Measurements from ENCODE around the gene ARL6IP4.
"Not testable (repeated sequence)": the region's sequence is repeated elsewhere in the genome, so short reads cannot be mapped to it uniquely, and the experiment has no call there.

The ARL6IP4 gene

DNA sequence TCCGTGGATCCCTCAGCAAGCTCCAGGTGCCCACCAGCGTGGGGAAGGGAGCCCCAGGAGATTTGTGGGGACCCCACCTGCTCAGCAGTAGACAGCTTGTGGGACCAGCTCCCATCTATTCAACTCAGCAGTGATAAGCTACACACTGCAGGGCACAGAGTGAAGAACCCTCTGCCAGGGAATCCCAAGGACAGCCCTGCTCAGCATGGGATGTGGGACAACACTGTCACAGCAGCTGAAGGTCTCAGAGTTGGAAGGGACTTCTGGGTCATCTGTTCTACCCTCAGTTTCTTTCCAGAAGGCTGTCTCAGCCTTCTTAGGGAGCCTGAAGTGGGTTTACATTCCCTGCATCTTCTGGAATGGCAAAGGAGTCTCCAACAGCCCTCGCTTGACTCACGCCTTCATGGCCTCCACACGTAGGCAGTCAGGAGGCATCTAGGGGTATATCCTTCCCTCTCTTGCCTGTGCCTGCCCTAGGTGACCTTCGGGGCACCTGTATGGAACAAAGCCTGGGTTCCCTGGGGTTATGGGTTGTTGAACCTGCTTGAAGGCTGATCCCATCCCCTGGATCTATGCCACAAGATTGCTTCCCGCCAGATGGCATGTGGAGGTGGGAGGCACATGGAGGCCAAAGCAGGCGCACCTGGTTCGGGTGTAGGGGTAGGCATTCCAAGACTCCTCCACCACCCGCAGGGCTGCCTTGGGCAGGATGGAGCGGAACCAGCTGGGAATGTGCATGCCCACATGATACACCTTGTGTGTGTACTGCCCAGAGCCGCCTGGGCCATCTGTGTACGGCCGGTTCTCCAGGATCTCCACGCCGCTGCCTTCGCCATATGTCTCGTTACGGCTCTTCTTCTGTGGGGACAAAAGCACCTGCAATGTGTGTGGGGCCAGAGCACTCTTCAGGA, 33.0 kb downstream of the ARL6IP4 start (continued):
- TF ChIP-seq, protein P1, sequence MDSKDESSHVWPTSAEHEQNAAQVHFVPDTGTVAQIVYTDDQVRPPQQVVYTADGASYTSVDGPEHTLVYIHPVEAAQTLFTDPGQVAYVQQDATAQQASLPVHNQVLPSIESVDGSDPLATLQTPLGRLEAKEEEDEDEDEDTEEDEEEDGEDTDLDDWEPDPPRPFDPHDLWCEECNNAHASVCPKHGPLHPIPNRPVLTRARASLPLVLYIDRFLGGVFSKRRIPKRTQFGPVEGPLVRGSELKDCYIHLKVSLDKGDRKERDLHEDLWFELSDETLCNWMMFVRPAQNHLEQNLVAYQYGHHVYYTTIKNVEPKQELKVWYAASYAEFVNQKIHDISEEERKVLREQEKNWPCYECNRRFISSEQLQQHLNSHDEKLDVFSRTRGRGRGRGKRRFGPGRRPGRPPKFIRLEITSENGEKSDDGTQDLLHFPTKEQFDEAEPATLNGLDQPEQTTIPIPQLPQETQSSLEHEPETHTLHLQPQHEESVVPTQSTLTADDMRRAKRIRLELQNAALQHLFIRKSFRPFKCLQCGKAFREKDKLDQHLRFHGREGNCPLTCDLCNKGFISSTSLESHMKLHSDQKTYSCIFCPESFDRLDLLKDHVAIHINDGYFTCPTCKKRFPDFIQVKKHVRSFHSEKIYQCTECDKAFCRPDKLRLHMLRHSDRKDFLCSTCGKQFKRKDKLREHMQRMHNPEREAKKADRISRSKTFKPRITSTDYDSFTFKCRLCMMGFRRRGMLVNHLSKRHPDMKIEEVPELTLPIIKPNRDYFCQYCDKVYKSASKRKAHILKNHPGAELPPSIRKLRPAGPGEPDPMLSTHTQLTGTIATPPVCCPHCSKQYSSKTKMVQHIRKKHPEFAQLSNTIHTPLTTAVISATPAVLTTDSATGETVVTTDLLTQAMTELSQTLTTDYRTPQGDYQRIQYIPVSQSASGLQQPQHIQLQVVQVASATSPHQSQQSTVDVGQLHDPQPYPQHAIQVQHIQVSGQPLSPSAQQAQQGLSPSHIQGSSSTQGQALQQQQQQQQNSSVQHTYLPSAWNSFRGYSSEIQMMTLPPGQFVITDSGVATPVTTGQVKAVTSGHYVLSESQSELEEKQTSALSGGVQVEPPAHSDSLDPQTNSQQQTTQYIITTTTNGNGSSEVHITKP (tag by site-specific recombination; IDR thresholded peaks at IDR 0.05), result no peak
- TF ChIP-seq ZNF621 (tag by site-specific recombination; IDR thresholded peaks at IDR 0.05) (no peak), ZNF701 (tag by site-specific recombination; IDR thresholded peaks at IDR 0.05) (no peak)

DNA sequence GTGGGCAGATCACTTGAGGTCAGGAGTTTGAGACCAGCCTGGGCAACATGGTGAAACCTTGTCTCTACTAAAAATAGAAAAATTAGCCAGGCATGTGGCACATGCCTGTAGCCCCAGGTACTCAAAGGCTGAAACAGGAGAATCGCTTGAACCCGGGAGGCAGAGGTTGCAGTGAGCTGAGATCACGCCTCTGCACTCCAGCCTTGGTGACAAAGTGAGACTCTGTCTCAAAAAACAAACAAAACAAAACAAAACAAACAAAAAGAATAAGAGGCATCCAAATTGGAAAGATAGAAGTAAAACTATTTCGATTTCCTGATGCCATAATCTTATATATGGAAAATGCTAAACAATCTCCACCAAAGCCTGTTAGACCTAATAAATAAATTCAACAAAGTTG, 34.0 kb downstream of the ARL6IP4 start:
- POLR2A ChIA-PET; H3K36me3 ChIP-seq (ENCODE audit: control insufficient read depth in 2 of 2, insufficient read depth in 1 of 2, low read length in 2 of 2); CTCF ChIA-PET; H3K27ac ChIP-seq (ENCODE audit: extremely low read depth, low read depth, low read length); H3K4me1 ChIP-seq (ENCODE audit: control insufficient read depth, insufficient read depth, low read length); H3K4me3 ChIP-seq (ENCODE audit: low read depth, low read length); H3K9me3 ChIP-seq (ENCODE audit: control insufficient read depth, insufficient read depth, low read depth, low read length): not testable (repeated sequence)

DNA sequence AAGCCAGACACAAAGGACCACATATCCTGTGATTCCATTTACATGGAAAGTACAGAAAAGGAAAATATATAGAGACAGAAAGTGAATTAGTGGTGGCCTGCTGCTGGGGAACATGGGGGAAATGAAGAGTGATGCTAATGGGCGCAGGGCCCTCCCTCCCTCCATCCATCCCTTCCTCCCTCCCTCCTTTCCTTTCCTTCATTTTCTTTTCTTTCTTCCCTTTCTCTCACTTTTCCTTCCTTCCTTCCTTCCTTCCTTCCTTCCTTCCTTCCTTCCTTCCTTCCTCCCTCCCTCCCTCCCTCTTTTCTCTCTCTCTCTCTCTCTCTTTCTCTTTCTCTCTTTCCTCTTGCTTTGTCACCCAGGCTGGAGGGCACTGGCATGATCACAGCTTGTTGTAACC, 37.3 kb downstream of the ARL6IP4 start:
- ChIA-PET POLR2A (no interaction called here), CTCF (no interaction called here)
- TF ChIP-seq PRDM1 (tag by site-specific recombination; IDR thresholded peaks at IDR 0.05) (peak; percentile 98), ZNF664 (tag by site-specific recombination; IDR thresholded peaks at IDR 0.05) (no peak), GLIS1 (tag by site-specific recombination; IDR thresholded peaks at IDR 0.05) (no peak), BCL11B (tag by site-specific recombination; IDR thresholded peaks at IDR 0.05; ENCODE audit: low read depth) (no peak), ZFP41 (tag by site-specific recombination; IDR thresholded peaks at IDR 0.05; ENCODE audit: borderline replicate concordance) (no peak), ZNF202 (tag by site-specific recombination; IDR thresholded peaks at IDR 0.05; ENCODE audit: borderline replicate concordance) (no peak), ZNF366 (tag by site-specific recombination; conservative IDR thresholded peaks at IDR 0.05) (peak; percentile 95), ZSCAN30 (tag by site-specific recombination; IDR thresholded peaks at IDR 0.05) (no peak), ZNF629 (tag by site-specific recombination; IDR thresholded peaks at IDR 0.05) (no peak), ZNF423 (tag by site-specific recombination; IDR thresholded peaks at IDR 0.05) (no peak), ZNF146 (tag by site-specific recombination; IDR thresholded peaks at IDR 0.05) (no peak), ZNF596 (tag by site-specific recombination; IDR thresholded peaks at IDR 0.05) (0 out of 2 replicates have a peak, but pooled peaks have one; percentile 24), ZNF302 (tag by site-specific recombination; IDR thresholded peaks at IDR 0.05; ENCODE audit: low read depth) (no peak)
- TF ChIP-seq, protein P2, sequence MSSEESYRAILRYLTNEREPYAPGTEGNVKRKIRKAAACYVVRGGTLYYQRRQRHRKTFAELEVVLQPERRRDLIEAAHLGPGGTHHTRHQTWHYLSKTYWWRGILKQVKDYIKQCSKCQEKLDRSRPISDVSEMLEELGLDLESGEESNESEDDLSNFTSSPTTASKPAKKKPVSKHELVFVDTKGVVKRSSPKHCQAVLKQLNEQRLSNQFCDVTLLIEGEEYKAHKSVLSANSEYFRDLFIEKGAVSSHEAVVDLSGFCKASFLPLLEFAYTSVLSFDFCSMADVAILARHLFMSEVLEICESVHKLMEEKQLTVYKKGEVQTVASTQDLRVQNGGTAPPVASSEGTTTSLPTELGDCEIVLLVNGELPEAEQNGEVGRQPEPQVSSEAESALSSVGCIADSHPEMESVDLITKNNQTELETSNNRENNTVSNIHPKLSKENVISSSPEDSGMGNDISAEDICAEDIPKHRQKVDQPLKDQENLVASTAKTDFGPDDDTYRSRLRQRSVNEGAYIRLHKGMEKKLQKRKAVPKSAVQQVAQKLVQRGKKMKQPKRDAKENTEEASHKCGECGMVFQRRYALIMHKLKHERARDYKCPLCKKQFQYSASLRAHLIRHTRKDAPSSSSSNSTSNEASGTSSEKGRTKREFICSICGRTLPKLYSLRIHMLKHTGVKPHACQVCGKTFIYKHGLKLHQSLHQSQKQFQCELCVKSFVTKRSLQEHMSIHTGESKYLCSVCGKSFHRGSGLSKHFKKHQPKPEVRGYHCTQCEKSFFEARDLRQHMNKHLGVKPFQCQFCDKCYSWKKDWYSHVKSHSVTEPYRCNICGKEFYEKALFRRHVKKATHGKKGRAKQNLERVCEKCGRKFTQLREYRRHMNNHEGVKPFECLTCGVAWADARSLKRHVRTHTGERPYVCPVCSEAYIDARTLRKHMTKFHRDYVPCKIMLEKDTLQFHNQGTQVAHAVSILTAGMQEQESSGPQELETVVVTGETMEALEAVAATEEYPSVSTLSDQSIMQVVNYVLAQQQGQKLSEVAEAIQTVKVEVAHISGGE (tag by site-specific recombination; conservative IDR thresholded peaks at IDR 0.05; ENCODE audit: low read depth), result no peak
- TF ChIP-seq, protein P3, sequence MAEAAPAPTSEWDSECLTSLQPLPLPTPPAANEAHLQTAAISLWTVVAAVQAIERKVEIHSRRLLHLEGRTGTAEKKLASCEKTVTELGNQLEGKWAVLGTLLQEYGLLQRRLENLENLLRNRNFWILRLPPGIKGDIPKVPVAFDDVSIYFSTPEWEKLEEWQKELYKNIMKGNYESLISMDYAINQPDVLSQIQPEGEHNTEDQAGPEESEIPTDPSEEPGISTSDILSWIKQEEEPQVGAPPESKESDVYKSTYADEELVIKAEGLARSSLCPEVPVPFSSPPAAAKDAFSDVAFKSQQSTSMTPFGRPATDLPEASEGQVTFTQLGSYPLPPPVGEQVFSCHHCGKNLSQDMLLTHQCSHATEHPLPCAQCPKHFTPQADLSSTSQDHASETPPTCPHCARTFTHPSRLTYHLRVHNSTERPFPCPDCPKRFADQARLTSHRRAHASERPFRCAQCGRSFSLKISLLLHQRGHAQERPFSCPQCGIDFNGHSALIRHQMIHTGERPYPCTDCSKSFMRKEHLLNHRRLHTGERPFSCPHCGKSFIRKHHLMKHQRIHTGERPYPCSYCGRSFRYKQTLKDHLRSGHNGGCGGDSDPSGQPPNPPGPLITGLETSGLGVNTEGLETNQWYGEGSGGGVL (tag by site-specific recombination; IDR thresholded peaks at IDR 0.05), result no peak
- TF ChIP-seq, protein P4, sequence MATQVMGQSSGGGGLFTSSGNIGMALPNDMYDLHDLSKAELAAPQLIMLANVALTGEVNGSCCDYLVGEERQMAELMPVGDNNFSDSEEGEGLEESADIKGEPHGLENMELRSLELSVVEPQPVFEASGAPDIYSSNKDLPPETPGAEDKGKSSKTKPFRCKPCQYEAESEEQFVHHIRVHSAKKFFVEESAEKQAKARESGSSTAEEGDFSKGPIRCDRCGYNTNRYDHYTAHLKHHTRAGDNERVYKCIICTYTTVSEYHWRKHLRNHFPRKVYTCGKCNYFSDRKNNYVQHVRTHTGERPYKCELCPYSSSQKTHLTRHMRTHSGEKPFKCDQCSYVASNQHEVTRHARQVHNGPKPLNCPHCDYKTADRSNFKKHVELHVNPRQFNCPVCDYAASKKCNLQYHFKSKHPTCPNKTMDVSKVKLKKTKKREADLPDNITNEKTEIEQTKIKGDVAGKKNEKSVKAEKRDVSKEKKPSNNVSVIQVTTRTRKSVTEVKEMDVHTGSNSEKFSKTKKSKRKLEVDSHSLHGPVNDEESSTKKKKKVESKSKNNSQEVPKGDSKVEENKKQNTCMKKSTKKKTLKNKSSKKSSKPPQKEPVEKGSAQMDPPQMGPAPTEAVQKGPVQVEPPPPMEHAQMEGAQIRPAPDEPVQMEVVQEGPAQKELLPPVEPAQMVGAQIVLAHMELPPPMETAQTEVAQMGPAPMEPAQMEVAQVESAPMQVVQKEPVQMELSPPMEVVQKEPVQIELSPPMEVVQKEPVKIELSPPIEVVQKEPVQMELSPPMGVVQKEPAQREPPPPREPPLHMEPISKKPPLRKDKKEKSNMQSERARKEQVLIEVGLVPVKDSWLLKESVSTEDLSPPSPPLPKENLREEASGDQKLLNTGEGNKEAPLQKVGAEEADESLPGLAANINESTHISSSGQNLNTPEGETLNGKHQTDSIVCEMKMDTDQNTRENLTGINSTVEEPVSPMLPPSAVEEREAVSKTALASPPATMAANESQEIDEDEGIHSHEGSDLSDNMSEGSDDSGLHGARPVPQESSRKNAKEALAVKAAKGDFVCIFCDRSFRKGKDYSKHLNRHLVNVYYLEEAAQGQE (tag by site-specific recombination; IDR thresholded peaks at IDR 0.05), result no peak
- Histone ChIP-seq H3K36me3 (ENCODE audit: control insufficient read depth in 2 of 2, insufficient read depth in 1 of 2, low read length in 2 of 2) (no peaks in the 10 kb centered on the region; a peak in 1 of 3 replicates), H3K4me3 (ENCODE audit: low read depth, low read length) (no peak overlapping the region), H3K9me3 (ENCODE audit: control insufficient read depth, insufficient read depth, low read depth, low read length) (no peaks in the 10 kb centered on the region), H3K4me1 (ENCODE audit: control insufficient read depth, insufficient read depth, low read length) (no peaks in the 10 kb centered on the region), H3K27ac (ENCODE audit: extremely low read depth, low read depth, low read length) (no peak overlapping the region)
